Kidney (tissue), 22 donors: ENCODE data around the gene MYADML2. TPM values are rescaled to one million over a fixed set of nuclear protein-coding genes. Genes with fewer than 3 reads are reported as not detected.

Experiments
- DNase-seq, 5 donors: peaks; one replicate each; pipeline ENCODE4 v3.0.0-alpha.2; 2013 to 2020
- FAIRE-seq: peaks from 2 replicates; lab custom pipeline; 2012; peaks lifted over from hg19 to GRCh38; lab: Jason Lieb, UNC
- H3K27ac ChIP-seq, 2 donors: one replicate each; pipeline ENCODE4 v1.7.0; 2013; ENCODE audit warnings: low read depth in 2 of 2, low read length in 2 of 2, inconsistent platforms in 1 of 2
- H3K27me3 ChIP-seq: one replicate; pipeline ENCODE4 v1.7.1; 2013; ENCODE audit warnings: low read length, inconsistent platforms; ENCODE audit not compliant: control insufficient read depth, insufficient read depth
- H3K36me3 ChIP-seq, 3 donors: one replicate each; pipeline versions ENCODE4 v1.7.0 to v1.7.1; 2013; ENCODE audit warnings: low read length in 3 of 3, control low read depth in 1 of 3, inconsistent platforms in 1 of 3; ENCODE audit not compliant: insufficient read depth in 3 of 3, control insufficient read depth in 2 of 3
- H3K4me1 ChIP-seq, 3 donors: one replicate each; pipeline versions ENCODE4 v1.7.0 to v1.7.1; 2013; ENCODE audit warnings: low read length in 3 of 3, inconsistent platforms in 1 of 3, low read depth in 1 of 3; ENCODE audit not compliant: control insufficient read depth in 2 of 3, insufficient read depth in 2 of 3
- H3K4me3 ChIP-seq, 3 donors: one replicate each; pipeline versions ENCODE4 v1.7.0 to v1.8.1; 2013; ENCODE audit warnings: low read length in 3 of 3, control low read depth in 1 of 3, inconsistent platforms in 1 of 3
- H3K9ac ChIP-seq, 3 donors: one replicate each; pipeline versions ENCODE4 v1.7.0 to v1.7.1; 2013; ENCODE audit warnings: low read length in 3 of 3, control low read depth in 1 of 3, inconsistent platforms in 1 of 3
- H3K9me3 ChIP-seq, 3 donors: one replicate each; pipeline versions ENCODE4 v1.7.0 to v1.7.1; 2013; ENCODE audit warnings: low read length in 3 of 3, control low read depth in 1 of 3, inconsistent platforms in 1 of 3; ENCODE audit not compliant: control insufficient read depth in 2 of 3, insufficient read depth in 1 of 3
- intact Hi-C: fragments of 100-400 bp; cut with DNase I; formaldehyde crosslinking; loops from one replicate; pipeline ENCODE4 v1.11.1; 2022
- long read RNA-seq, 10 donors: library from polyadenylated mRNA in 1 of 10; unstranded in 1 of 10; transcript quantifications; one replicate each; pipeline ENCODE4 v2.0.0 and lab custom pipeline, GENCODE V29; 2021 to 2026
- polyA plus RNA-seq: library from polyadenylated mRNA; stranded (reverse); fragments of 350-450 nt; fragmentation: Illumina TruSeq; extraction: RNeasy Lipid Tissue Mini Kit (QIAGEN cat#74804); gene quantifications from one replicate; pipeline ENCODE4 v1.2.3, GENCODE V29; 2014; ENCODE audit warnings: low read depth, low replicate concordance; ENCODE audit not compliant: insufficient read depth
- total RNA-seq: library from RNA; stranded (reverse); fragmentation: NEBNext Ultra II Directional; extraction: Animal tissue kit (Norgen Biotek cat#: 25700); gene quantifications from one replicate; pipeline ENCODE4 v1.2.1, GENCODE V29; 2021
- TF ChIP-seq, protein P1 (sequence below): IDR thresholded peaks from 3 replicates; pipeline ENCODE4 v1.5.1; 2012; ENCODE audit warnings: mild to moderate bottlenecking, moderate library complexity, borderline replicate concordance; ENCODE audit not compliant: insufficient read depth; ENCODE audit errors: extremely low read depth
- donor health status: control.
- donor health status: control.
- donor health status: control.
- donor health status: control.
- donor health status: control.
- donor health status: DM: yes; HTN: yes; CAD: no.
- donor health status: Normal renal cell carcinoma (clear cell type).

Gene MYADML2, protein sequence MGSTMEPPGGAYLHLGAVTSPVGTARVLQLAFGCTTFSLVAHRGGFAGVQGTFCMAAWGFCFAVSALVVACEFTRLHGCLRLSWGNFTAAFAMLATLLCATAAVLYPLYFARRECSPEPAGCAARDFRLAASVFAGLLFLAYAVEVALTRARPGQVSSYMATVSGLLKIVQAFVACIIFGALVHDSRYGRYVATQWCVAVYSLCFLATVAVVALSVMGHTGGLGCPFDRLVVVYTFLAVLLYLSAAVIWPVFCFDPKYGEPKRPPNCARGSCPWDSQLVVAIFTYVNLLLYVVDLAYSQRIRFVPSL
- total RNA-seq (not detected), polyA plus RNA-seq (not detected)
- long read RNA-seq, donor 1 = 0 reads
- long read RNA-seq, donor 2 = 0 reads
- long read RNA-seq, donor 3 = 0 reads
- long read RNA-seq, donor 4 = 0 reads
- long read RNA-seq, donor 5 = 0 reads
- long read RNA-seq, donor 6 = 0 reads
- long read RNA-seq, donor 7 = 0 reads
- long read RNA-seq, donor 8 = 0 reads
- long read RNA-seq, donor 9 = 0 reads
- long read RNA-seq, donor 10 = 0 reads

DNA sequence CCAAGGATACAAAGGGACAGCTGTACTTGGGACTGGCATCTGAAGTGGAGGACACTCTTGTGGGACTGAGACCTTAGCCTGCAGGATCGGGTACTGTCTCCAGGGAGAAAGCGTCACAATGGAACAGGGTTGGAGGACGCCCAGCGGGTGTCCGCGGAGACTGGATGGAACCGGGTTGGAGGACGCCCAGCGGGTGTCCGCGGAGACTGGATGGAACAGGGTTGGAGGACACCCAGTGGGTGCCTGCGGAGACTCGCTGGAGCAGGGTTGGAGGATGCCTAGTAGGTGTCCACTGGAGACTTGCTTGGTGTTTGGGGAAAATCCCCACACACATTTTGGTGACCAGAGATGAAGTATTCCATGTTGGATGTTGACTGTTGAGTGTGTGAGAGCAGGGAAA, at the start of gene MYADML2:
Gene MYADML2, minus strand, starts transcription at position 45 of the 400 bp plus-strand sequence. CDS start 5,492 bp downstream, outside the sequence.
- Histone ChIP-seq H3K36me3 (no peaks in the 10 kb centered on the region), H3K4me1 (no peaks in the 10 kb centered on the region), H3K4me3 (no peak within 1 kb of the TSS), H3K9me3 (no peaks in the 10 kb centered on the region), H3K27me3 (no peaks in the 10 kb centered on the region), H3K9ac (no peak within 1 kb of the TSS), H3K27ac (no peak within 1 kb of the TSS)
- FAIRE-seq (no peak), DNase-seq (no peak)
- intact Hi-C loops = no loop called here
- TF ChIP-seq, protein P1, sequence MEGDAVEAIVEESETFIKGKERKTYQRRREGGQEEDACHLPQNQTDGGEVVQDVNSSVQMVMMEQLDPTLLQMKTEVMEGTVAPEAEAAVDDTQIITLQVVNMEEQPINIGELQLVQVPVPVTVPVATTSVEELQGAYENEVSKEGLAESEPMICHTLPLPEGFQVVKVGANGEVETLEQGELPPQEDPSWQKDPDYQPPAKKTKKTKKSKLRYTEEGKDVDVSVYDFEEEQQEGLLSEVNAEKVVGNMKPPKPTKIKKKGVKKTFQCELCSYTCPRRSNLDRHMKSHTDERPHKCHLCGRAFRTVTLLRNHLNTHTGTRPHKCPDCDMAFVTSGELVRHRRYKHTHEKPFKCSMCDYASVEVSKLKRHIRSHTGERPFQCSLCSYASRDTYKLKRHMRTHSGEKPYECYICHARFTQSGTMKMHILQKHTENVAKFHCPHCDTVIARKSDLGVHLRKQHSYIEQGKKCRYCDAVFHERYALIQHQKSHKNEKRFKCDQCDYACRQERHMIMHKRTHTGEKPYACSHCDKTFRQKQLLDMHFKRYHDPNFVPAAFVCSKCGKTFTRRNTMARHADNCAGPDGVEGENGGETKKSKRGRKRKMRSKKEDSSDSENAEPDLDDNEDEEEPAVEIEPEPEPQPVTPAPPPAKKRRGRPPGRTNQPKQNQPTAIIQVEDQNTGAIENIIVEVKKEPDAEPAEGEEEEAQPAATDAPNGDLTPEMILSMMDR = no peak

DNA sequence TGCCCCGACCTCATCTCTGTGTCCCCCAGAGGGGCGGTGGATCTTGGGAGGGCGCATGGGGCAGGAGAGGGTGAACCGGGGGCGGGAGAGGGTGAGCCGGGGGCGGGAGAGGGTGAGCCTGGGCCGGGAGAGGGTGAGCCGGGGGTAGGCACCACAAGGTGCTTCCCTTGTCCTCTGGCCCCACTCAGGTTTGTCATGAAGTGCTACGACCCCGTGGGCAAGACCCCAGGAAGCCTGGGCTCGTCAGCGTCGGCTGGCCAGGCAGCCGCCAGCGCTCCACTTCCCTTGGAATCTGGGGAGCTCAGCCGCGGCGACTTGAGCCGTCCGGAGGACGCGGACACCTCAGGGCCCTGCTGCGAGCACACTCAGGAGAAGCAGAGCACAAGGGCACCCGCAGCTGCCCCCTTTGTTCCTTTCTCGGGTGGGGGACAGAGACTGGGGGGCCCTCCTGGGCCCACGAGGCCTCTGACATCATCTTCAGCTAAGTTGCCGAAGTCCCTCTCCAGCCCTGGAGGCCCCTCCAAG, 49.3 kb upstream of the MYADML2 start:
- Histone ChIP-seq H3K36me3 (no peaks in the 10 kb centered on the region), H3K4me3 (no peak overlapping the region), H3K9me3 (no peaks in the 10 kb centered on the region), H3K4me1 (peaks cover 0 to 19% (median 13%) of the 10 kb centered on the region in 3 donors), H3K27me3 (no peaks in the 10 kb centered on the region), H3K27ac (no peak overlapping the region), H3K9ac (no peak overlapping the region)
- DNase-seq (peak in 1 of 5 donors; percentile 69), FAIRE-seq (no peak)
- TF ChIP-seq, protein P1 = no peak
- intact Hi-C loops = no loop called here

DNA sequence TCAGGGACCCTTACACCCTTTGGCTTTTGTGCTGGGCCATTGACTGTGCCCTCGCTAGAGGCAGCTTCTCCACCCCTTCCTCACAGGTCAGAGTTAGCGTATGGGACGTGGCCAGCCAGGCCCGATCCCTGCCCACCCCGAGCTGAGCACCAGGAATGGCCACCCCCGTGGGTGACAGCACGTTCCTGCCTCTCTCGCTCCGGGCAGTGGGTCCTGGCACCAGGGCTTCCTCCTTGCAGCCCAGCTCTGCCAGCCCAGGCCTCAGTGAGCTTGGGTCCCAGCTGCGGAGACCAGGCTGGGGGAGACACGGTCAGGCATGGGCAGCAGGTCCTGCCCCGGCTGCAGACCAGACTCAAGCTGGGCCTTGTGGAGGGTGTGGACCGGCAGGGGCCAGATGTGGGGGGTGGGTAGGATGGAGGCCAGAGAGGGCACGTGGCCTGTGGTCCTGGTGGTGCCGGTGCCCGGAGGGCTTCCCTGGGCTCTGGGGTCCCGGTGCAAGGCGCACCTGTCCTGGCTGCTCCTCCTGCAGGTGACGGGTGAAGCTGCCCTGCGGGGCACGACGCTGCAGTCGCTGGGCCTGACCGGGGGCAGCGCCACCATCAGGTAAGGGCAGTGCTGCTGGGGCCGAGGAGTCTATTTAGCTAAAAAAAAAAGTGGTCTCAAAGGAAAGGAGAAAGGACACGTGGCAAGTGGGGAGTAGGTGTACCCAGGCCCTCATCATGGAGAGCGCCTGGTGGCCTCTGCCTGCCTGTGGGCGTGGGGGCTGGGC, 48.6 kb upstream of the MYADML2 start:
- Histone ChIP-seq H3K36me3 (no peaks in the 10 kb centered on the region), H3K27ac (no peak overlapping the region), H3K9ac (no peak overlapping the region), H3K4me3 (no peak overlapping the region), H3K27me3 (no peaks in the 10 kb centered on the region), H3K9me3 (no peaks in the 10 kb centered on the region), H3K4me1 (peaks cover 0 to 19% (median 18%) of the 10 kb centered on the region in 3 donors)
- DNase-seq = peak in 2 of 5 donors; percentile 59 to 63
- intact Hi-C loops = no loop called here
- TF ChIP-seq, protein P1 = no peak
- no peak for FAIRE-seq
